Measurements from ENCODE around the gene BCL7A.

GRCh38 chr12:122084857-122085405 is 63.2 kb downstream of the BCL7A start:
- TF ChIP-seq POLR2AphosphoS5 (IDR thresholded peaks at IDR 0.05; ENCODE audit: low read depth, low read length) (no peak), FOXP2 (optimal IDR thresholded peaks at IDR 0.05; ENCODE audit: borderline replicate concordance, extremely low read depth, extremely low read length, insufficient read depth) (no peak), REST (IDR thresholded peaks at IDR 0.05; ENCODE audit: insufficient read depth in 1 of 2, low read depth in 2 of 2, low read length in 2 of 2) (no peak), TAF1 (IDR thresholded peaks at IDR 0.05; ENCODE audit: borderline replicate concordance, insufficient read depth, low read length) (no peak)
